ENCODE measurements around the gene FZR1.

FZR1 gene

DNA sequence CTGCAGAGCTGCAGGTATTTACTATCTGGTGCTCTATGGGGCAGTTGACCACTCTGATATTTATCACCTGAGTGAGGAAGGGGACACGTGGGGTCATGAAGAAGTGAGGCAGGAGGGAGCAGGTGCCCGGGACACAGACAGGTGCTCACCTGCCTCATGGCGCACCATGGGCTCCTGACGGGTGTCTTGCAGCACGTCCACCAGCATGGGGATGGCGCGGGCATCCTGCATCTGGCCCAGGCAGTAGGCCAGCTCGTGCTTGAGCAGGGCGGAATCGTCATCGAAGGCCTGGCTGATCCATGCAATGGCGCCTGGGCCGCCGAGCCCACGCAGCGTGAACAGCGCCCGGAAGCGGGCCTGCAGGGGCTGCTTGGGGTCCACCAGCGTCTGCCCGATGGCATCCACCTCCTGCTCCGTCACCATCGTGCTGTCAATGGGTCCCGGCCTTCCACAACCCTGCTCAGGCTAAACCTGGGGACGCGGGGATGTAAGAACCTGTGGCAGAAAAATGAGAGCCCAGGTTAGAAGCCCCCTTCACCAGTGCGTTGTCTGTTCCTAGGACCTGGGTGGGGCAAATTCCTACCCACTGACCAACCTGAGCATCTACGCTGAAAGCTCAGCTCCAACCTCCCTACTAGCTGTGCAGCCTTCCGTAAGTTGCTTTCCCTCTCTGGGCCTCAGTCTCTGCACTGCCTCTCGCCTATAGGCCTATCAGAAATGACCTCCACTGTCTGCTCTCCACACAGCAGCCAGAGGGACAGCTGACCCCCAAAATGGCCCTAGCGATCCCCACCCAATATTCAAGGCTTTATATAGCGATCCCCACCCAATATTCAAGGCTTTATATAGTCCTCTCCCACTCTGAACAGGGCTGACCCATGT is 9.5 kb upstream of the FZR1 start:
- no peak for DNase-seq (ENCODE audit: low spot score)

DNA sequence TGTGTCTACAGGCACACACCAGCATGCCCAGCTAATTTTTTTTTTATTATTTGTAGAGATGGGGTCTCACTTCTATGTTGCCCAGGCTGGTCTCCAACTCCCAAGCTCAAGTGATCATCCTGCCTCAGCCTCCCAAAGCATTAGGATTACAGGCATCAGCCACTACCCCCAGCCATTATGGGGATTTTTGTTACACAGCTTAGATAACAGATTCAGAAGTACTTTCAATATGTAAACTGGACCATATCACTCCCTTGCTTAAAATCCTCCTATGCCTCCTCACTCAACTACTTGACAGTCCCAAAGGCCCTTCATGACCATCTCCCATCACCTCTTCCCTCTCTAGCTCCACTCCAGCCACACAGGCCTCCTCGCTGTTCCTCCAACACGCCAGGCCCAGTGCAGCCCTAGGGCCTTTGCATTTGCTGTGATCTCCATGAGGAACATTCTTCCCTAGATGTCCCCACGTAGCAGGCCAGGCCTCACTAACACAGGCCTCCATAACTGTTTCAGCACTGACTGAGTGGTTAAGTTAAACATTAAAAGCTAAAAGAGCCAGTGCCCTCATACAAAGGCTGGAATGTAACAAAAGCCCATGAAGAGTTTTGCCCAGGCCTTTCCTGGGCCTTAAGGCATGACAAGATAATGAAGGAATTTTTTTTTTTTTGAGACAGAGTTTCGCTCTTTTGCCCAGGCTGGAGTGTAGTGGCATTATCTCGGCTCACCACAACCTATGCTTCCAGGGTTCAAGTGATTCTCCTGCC is 8.2 kb upstream of the FZR1 start:
- DNase-seq (ENCODE audit: low spot score) = no peak

DNA sequence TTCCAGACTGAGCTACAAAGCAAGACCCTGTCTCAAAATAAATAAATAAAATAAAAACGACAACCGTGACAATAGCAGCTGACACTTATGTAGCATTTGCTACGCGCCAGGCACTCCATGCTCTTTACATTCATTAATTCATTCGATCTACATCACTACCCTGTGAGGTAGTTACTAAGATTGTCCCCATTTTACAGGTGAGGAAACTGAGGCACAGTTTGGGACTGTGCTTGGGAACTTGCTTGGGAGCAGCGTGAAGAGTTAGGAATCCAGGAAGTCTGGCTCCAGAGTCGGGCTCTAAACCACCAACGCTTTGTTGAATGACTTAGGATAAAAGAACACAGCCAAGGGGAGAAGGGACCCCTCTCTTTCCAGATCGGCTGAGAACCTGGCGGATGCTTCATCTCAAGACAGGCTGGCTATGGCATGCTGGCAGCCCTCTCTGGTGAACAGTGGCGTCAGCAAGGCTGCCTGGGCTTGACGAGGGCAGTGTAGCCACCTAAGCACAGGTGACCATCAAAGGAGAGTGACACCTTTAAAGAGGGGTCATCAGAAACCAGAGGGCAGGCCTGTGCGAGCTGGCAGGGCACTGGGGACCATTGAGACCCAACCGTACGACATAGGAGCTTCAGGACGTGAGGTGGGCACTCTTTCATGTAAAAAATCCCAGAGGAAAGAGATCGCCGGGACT is 6.2 kb upstream of the FZR1 start:
- DNase-seq (ENCODE audit: low spot score) = peak; percentile 32

DNA sequence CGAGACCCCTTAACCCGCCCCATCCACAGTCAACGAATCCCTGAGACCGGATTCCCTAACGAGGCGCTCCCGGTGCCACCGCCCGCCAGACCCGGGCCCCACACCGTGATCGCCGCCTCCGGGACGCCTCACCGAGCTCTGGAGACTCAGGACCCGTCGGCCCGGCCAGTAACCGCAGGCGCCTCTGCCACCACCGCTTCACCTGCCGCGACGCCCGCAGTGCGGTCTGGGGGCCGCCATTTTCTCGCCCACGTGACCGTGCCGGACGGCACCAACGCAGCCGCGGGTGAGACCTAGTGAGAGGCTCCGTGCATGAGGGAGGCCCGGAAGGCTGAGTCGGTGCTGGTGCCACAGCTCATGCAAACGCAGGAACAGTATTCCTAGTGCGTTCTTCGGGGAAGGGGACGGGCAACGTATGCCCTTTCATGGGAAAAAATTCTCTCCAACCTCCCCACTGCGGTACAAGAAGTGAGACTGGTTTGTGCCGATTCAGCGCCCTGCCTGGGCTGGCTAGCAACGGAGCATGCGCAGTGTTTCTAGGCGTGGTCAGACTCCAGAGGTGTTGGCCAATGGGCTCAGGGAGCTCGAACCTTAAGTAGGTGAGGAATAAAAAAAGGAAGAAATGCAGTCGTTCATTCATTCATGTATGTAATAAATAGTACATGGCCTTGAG is 5.5 kb upstream of the FZR1 start, which contains the start of gene DOHH:
DOHH (minus strand) TSS at position 246 of the 673 bp plus-strand sequence. CDS start 3,860 bp downstream, outside the sequence.
- DNase-seq (ENCODE audit: low spot score) = peak; percentile 95

DNA sequence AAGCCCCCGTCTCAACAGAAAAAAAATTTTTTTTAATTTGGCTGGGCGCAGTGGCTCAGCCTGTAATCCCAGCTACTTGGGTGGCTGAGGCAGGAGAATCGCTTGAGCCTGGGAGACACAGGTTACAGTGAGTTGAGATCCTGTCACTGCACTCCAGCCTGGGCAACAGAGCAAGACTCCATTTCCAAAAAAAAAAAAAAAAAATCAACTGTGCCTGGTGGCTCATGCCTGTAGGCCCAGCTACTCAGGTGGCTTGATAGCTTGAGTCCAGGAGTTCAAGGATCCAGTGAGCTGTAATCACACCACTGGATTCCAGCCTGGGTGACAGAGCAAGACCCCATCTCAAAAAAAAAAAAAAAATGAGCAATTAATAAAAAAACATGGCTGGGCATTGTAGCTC is 4.3 kb upstream of the FZR1 start:
- DNase-seq (ENCODE audit: low spot score) = no peak

DNA sequence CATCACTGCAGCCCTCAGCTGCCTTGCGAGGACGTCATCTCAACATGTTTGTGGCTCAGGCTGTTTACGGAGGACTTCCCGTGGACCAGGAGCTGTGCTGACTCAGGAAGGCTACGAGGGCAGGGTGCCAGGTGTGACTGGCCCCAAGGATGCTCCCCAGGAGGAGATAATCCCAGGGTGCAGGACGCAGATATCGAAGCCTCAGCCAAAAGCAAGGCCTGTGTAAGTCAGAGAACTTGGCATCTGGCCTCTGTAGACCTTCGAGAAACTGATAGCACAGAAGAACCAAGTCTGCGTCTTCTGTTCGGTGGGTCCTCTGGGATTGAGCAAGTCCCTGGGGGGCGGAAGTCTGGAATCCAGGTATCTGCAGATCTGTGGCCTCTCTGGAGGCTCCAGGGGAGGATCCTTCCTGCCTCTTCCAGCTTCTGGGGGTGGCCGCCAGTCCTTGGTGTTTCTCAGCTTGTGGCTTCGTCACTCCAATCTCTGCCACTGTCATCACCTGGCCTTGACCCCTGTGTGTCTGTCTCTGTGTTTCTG is 3.0 kb upstream of the FZR1 start:
- no peak for DNase-seq (ENCODE audit: low spot score)

DNA sequence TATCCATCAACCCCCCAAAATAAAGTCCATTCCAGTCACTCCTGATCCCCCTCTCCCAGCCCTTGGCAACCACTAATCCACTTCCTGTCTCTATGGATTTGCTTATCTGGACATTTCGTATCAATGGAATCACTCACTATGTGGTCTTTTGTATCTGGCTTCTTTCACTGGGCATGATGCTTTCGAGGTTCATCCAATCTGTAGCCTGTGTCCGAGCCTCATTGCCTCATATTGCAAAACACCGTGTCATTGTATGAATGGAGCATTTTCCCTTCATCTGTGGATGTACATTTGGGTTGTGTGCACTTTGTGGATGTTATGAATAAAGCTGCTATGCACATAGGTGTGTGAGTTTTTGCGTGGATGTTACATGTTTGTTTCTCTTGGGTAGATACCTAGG is 1.4 kb upstream of the FZR1 start:
- DNase-seq (ENCODE audit: low spot score) = no peak

DNA sequence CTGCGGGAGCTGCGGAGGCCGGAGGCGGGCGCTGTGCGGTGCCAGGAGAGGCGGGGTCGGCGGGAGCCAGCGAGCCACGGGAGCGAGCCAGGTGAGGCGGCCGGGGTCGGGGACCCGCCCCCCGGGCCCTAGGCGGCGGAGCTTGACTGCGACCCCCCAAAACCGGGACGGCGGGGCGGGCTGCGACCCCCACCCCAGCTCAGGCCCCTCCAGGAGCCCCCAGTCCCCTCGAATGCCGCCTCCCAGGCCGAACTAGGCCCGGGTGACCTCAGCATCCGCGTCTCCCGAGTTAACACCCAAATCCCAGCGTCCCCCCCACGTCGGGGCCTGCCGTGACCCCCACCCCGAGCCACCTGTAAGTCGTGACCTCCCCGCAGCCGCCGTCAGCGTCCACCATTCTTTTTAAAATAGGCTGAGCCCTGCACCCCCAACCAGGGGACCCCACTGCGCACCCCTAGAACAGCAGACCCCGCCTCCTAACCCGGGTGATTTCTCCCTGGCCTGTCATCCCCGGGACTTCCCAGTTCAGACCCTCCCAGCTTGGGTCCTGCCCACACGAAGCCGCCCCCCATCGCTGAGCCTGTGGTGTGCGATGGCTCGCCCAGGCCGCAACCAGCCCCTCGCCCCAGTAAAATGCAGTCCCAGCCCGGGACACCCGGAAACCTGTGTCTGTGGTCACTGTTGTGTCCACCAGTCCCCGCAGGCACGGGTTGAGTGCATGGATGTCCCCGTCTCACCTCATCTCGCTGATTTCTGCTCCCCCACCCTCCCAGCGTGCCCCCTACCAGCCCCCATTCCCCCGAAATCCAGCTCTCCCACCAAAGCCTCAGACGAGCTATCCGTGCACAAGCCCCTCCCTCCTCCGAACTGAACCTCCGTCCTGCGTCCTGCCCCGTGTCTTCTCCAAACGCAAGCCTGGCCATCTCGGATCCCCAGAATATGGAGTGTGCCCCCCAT is 551 bp downstream of the FZR1 start:
- no peak for DNase-seq (ENCODE audit: low spot score)

DNA sequence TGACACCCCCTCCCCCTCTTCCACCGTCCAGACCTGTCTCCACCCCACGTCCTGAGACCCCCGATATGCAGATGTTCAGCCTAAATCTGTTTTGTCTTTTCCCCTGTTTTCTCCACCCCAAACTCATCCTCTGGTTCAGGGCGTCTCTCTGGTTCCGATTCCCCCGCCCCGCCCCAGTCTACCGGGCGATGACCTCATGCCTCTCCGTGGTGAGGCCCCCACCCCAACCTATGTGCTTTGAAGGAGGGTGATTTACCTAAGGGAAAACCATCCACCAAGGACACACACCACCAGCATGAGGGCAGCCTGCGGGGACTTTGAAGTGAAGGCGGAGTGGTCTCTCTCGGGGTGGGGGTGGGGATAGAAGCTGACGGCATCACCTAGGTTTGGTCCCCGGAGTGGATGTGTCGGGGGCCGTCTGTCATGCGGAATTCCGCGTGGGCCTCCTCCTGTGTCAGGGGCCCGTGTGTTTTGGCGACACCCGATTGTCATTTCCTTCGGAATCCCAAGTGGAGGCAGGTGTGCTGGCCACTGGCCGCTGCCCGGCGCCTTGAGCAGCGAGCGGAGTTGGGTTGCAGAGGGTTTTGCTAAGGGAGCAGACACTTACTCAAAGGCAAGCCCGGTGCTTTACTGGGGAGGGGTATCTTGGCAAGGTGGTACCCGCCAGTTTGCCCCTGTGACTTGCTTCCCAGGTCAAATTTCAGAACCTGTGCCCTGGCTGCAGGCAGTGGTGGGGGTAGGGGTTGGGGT is 1.4 kb downstream of the FZR1 start:
- no peak for DNase-seq (ENCODE audit: low spot score)

DNA sequence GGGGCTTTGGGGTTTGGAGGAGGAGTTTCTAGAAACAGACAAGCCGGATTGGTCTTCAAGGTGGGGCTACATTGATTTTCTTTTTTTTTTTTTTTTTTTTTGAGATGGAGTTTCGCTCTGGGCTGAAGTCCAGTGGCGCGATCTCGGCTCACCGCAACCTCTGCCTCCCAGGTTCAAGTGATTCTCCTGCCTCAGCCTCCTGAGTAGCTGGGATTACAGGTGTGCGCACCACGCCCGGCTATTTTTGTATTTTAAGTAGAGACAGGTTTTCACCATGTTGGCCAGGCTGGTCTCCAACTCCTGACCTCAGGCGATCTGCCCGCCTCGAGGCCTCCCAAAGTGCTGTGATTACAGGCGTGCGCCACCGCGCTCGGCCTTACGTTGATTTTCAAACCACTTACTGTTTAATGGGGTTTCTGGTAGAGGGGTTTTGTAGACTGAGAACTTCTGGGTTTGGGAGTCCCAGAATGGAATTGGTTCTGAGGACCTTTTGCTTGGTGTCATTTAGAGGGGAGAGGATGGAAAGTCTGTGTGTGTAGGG is 2.1 kb downstream of the FZR1 start:
- peak; percentile 78 for DNase-seq (ENCODE audit: low spot score)

DNA sequence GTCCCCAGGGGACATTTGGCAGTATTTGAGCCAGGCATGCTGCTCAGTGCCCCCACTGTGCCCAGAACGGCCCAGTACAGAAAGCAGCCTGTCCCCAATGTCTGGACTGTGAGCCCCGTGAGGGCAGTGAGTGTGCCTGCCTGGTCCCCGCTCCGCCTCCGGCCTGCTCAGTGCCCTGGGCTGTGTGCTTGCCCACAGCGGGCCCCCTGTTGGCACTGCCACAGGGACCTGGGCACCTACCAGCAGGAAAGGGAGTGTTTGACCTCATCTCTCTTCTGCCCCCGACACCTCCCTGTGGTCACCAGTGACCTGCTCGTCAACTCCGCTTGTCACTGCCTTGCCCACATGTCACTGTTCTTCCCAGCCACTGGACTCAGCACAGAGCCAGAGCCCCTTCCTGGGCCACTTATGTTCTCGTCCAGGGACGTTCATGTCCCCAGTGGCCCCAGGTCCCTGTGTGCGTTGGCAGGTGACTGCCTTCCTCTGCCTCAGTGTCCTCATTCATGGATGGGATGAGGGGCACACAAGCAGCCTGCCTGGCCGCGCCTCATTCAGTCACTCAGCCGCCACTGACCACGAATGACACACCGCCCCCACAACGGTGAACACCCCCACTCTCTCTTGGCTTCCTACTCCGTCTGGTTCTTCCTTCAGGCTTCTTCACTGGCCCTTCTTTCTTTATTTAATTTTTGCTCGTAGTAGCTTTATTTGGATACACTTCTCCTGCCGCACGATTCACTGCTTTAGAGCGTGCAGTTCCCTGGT is 2.8 kb downstream of the FZR1 start:
- no peak for DNase-seq (ENCODE audit: low spot score)

DNA sequence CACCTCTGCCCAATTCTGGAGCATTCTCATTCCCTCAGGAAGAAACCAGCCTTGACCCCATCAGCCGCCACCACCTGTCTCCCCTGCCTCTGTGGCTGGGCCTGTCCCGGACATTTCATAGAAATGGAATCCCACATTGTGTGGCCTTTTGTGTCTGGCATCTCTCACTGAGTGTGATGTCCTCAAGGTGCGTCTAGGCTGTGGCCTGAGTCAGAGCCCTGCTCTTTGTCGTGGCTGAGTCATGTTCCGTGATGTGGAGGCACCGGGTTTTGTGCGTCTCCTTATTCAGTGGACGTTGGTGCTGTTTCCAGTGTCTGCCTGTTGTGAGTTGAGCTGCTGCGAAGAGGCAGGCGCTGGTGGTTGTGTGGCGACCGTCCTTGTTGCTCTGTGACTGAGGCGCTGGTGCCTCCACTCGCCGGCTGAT is 3.5 kb downstream of the FZR1 start:
- no peak for DNase-seq (ENCODE audit: low spot score)

DNA sequence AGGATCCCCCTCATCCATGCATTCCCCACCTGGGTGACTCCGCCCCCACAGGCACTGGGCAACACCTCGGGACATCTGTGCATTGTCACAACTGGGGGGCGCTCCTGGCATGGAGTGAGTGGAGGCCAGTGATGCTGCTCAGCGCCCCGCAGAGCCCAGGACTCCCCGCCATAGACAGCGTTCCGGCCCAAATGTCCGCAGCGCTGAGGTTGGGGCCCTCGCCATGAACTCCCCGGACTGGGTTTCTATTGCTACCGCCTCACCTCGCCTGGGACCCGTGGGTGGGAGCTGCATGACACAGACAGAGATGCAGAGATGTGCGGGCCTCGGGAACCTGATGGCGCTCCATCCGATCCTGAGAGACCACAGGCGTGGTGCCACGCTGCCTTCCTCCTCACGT is 4.6 kb downstream of the FZR1 start:
- DNase-seq (ENCODE audit: low spot score) = no peak

DNA sequence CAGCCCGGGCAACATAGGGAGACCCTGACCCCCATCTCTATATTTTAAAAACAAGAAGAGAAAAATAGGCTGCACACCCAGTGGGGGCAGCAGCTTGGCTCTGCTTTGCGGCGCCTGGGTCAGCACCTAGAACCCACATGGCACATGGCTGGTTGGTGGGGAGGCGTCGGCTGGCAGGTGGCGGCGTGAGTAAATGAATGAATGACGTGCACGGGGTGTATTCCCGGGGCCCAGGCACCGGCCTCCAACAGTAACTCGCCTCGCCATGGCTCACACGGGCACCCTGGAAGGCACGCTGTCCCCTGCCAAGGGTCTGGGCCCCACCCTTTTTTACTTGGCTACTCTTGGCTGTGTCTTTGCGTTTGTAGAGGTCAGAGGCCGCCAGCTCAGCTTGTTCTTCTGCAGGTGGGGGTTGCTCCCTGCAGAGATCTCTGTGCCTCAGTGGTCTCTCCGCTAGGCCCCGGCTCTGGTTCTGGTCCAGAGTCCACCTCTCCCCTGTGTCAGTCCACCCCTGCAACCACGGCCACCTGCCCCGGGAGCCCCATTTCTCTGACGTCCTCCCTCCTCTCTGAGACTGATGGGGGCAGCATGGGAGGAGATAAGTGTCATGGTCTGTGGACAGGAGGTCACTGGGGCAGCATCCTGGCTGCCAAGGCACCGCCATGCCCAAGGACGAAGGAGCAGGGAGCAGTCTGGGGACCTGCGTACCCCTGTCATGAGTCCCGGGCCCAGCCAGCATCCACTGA is 5.6 kb downstream of the FZR1 start:
- DNase-seq (ENCODE audit: low spot score) = no peak

DNA sequence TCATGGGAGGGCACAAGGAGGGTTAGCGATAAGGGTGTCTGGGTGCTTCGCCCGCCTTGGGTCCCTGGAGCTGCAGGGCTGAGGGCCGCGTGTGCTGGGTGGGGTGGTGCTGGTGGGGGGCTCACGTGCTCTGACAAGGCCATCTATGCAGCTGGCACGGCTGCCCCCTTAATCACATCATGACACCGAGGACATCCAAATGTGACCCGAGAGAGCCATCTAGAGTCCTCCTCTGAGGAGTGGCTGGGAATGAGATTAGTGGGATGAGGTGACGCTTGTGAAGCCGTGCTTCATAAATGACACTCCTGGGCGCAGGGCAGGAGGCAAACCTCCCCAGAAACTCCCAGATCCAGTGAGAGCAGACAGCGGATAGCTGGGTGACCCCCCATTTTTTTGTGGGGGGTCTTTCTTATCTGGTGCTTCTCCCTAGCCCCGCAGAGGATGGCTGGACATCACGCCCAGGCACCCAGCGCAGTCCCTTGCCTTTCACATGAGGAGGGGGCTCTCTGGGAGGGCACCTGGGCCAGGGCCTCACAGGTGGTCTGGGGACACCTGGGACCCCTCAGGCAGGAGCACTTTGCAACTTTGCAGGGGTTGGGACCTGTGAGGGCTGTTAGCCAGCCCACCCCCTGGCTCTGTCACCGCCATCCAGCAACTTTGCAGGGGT is 6.6 kb downstream of the FZR1 start:
- DNase-seq (ENCODE audit: low spot score) = no peak

DNA sequence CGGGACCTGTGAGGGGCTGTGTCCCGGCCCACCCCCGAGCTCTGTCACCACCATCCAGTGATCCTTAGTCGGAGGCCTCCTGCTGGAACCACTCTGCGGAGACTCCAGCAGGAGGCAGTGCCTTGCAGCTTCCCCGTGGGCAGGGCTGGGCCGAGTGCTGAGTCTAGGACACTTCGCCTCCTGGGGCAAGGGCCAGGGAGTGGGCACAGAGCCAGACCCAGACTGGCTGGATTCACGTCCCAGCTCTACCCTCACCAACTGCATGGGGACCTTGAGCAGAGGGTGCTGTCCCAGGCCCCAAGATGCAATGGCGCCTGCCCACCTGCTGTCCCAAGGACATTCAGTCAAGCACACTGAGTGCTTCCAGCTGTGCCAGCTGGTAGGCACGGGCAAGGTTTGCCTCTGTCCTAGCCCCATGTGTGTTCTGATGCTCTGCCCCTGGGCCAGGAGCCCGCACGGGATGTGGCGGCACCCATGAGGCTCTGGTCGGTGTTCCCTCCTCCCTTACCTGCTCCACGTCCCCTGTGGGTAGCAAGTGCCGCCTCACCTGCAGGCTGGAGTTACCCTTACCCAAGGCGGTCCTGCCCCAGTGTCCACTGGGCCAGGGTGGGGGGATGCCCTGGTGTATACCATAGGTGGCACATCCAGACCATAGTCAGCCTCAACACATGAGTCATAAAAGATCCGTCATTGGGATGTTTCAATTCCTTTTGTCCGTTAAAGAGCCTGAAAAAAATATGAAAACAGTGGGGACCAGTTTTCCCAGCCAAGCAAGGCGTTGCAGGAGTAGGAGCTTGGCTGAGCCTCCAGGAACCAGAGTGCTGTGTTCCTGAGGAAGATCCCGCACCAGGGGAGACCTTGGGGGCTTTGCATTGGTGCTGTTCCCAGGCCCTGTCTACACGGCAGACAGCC is 7.4 kb downstream of the FZR1 start:
- no peak for DNase-seq (ENCODE audit: low spot score)

Measured in iPS-NIHi11 (cell line).